Ovary (tissue), 3 donors: ENCODE measurements around the gene GUCY1B1.

Experiments used
- POLR2A ChIP-seq: fragments of 450-650 bp; IDR thresholded peaks from one replicate; pipeline ENCODE4 v1.6.1; 2017; ENCODE audit warnings: antibody characterized with exemption, mild to moderate bottlenecking, moderate library complexity
- TF ChIP-seq, protein P1 (sequence below), 3 donors: fragments of 450-650 bp in 2 of 3; fragments of 200-600 bp in 1 of 3; IDR thresholded peaks; one replicate each; pipeline versions ENCODE4 v1.5.1 to v1.8.0; 2016 to 2022; ENCODE audit warnings: antibody characterized with exemption in 3 of 3, mild to moderate bottlenecking in 1 of 3
- donor health status: DM: no; HTN: no; CAD: no.

DNA sequence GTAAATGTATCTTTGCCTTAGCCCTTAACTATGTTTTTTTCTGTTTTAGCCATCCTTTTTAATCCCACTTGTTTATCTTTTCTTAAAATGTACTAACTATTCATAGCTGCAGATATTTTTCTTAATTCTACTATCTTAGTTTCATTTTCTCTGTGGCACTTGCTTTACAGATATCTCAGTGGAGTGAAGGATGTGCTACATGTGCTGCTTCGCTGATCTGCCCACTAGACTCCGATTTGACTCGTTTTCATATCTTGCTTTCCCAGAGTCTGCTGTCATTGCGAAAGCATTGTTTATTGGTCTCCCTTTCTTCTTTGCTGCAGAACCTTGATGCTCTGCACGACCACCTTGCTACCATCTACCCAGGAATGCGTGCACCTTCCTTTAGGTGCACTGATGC is 30.6 kb downstream of the GUCY1B1 start:
- TF ChIP-seq, protein P1, sequence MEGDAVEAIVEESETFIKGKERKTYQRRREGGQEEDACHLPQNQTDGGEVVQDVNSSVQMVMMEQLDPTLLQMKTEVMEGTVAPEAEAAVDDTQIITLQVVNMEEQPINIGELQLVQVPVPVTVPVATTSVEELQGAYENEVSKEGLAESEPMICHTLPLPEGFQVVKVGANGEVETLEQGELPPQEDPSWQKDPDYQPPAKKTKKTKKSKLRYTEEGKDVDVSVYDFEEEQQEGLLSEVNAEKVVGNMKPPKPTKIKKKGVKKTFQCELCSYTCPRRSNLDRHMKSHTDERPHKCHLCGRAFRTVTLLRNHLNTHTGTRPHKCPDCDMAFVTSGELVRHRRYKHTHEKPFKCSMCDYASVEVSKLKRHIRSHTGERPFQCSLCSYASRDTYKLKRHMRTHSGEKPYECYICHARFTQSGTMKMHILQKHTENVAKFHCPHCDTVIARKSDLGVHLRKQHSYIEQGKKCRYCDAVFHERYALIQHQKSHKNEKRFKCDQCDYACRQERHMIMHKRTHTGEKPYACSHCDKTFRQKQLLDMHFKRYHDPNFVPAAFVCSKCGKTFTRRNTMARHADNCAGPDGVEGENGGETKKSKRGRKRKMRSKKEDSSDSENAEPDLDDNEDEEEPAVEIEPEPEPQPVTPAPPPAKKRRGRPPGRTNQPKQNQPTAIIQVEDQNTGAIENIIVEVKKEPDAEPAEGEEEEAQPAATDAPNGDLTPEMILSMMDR (IDR thresholded peaks at IDR 0.05): no peak
- no peak for TF ChIP-seq POLR2A
